Fibroblast of villous mesenchyme (primary cell): ENCODE measurements around the gene PINLYP. TPM values are rescaled to one million over a fixed set of nuclear protein-coding genes. Genes with fewer than 3 reads are reported as not detected.
A peak's percentile ranks its signal among the peaks of the same experiment; 100 is the strongest.

Experiments used
- DNase-seq: peaks from one replicate; pipeline ENCODE4 v3.0.0-alpha.2; 2010; ENCODE audit warnings: low read depth
- H3K4me3 ChIP-seq: 2 replicates; pipeline ENCODE4 v1.5.1; 2011; ENCODE audit warnings: low read depth, mild to moderate bottlenecking, low read length
- total RNA-seq: library from RNA; depleted of rRNA; stranded (reverse); fragments of >200 nt; gene quantifications from 2 replicates; pipeline ENCODE4 v1.2.3, GENCODE V29; 2012
- TF ChIP-seq, protein P1 (sequence below): IDR thresholded peaks from 2 replicates; pipeline ENCODE4 v1.5.1; 2012; ENCODE audit warnings: low read depth, mild to moderate bottlenecking, low read length; ENCODE audit not compliant: insufficient read depth

The PINLYP gene
- total RNA-seq, 1 donor: 3.5 TPM

DNA sequence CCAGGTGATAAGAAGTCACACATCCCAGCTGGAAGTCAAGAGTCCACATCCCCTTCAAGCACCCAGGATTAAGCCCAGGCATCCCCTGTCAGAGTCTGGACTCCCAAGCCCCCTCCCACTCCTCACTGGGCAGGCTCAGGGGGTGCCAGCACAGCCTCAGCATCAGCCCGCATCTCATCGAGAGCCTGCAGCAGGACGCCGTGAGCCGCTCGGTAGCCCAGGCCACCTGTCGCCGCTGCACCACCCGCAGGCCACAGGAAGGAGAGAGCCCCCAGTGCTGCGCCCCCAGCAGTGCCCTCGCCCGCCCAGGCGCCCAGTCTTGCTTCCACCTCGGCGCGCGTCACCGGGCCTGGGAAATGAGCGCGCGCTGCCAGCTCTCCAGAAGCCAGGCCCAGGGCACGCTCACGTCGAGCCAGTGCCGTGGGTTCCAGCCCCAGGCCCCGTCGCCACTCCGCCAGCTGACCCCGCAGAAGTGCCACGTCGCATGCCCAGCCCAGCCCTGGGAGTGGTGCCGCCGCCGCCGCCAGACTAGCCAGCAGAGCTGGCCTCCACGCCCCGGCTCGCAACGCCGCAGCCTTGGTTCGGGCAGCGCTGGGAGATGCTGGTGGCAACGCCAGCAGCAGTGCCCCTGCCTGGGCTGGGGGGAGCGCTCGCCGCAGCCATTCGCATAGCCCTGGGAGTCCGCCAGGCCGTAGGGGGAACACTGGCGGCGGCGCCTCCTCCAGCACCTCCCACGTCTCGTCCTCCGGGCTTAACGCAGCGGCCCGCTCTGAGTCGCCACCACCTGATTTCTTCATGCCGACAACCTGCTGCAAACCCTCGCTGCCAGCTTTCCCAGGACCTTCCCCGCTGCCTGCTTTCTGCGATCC lies 16.5 kb downstream of the PINLYP start:
- DNase-seq: no peak
- TF ChIP-seq, protein P1, sequence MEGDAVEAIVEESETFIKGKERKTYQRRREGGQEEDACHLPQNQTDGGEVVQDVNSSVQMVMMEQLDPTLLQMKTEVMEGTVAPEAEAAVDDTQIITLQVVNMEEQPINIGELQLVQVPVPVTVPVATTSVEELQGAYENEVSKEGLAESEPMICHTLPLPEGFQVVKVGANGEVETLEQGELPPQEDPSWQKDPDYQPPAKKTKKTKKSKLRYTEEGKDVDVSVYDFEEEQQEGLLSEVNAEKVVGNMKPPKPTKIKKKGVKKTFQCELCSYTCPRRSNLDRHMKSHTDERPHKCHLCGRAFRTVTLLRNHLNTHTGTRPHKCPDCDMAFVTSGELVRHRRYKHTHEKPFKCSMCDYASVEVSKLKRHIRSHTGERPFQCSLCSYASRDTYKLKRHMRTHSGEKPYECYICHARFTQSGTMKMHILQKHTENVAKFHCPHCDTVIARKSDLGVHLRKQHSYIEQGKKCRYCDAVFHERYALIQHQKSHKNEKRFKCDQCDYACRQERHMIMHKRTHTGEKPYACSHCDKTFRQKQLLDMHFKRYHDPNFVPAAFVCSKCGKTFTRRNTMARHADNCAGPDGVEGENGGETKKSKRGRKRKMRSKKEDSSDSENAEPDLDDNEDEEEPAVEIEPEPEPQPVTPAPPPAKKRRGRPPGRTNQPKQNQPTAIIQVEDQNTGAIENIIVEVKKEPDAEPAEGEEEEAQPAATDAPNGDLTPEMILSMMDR: no peak
- no peak overlapping the region for H3K4me3 ChIP-seq

DNA sequence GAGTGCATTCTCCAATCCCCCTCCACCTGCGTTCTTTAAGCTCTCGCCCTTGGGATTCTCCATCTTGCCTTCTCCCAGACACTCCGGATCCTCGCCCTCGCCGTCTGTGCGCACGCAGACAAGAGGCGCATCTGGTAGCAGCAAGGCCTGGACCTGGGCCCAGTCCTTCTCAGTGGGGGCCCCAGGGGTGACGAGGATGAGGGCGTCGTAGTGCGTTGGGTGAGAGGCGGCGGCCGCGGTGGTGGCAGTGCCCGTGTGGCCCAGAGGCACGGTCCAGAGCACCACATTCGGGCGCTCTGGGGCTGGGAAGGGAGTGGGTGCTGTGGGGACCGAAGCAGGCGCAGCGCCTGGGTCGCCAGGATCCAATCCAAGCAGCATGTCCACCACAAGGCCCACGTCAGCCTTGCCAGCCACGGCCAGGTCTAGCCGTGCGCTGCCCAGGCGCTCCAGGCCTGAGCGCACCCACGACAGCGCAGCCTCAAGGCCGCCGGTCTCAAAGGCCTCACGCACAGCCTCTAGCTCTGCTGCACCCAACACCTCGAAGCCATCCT lies 17.3 kb downstream of the PINLYP start:
- DNase-seq: no peak
- H3K4me3 ChIP-seq: no peak overlapping the region
- TF ChIP-seq, protein P1: no peak

DNA sequence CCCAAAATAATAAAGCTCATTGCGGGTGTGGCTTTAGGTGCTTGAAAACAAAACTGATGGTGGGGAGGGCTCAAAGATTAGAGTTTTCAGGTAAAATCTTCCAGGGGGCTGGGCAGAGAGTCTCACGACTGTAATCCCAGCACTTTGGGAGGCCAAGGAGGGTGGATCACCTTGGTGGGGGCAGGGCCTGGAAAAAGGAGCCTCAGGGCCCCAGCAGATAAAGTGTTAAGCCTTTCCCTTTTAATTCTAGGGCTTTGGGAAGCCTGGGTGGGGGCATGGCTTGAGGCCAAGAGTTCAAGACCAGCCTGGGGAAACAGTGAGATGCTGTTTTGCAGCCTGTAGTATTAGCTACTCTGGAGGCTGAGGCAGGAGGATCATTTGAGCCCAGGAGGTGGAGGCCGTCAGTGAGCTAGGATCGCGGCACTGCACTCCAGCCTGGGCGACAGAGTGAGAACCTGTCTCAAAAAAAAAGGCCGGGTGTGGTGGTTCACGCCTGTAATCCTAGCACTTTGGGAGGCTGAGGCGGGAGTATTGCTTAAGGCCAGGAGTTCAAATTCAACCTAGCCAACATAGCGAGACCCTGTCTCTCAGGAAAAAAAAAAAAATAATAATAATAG lies 18.6 kb downstream of the PINLYP start:
- DNase-seq: no peak
- peak overlapping the region; percentile 81 for H3K4me3 ChIP-seq
- TF ChIP-seq, protein P1: no peak

DNA sequence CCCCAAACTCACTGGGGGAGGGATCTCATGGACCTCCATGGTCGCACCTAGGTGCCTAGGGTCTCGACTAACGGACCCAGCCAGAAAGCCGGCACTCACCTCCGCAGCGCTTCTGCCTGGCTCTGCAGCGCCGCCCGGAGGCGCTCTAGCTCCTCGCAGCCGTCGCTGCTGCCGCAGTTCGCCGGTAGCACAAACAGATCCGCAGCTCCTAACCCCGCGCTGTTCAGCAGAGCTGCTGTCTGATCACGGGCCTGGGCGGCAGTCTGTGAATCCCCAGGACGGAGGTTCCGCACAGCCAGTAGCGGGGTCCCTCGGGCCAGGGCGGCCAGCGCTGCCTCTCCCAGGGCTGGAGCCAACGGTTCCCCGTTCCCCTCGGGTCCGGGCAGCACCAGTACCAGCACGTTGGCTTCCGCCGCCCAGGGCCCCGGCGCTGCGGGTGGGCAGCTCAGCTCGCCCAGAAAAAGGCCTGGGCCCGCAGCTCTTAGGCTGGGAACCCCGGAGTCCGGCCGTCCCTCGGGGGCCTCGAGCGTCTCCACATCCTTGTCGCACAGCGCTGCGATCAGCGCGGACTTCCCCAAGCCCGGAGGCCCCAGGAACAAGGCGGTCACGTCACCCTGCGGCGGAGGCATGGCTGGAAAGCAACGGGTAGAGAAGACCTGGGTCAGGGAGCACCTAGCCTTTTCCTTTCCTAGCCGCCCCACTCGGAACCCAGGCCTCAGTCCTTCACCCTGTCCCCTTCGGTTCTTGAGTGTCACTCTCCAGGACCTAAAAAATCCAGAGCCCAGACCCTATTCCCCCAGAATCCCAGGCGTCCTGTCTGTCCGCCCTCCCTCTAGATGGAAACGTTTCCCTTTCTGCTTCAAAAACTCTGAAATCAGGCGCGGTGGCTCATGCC lies 19.4 kb downstream of the PINLYP start:
- TF ChIP-seq, protein P1: peak; percentile 88
- DNase-seq: peak; percentile 71
- H3K4me3 ChIP-seq: peak overlapping the region; percentile 81

DNA sequence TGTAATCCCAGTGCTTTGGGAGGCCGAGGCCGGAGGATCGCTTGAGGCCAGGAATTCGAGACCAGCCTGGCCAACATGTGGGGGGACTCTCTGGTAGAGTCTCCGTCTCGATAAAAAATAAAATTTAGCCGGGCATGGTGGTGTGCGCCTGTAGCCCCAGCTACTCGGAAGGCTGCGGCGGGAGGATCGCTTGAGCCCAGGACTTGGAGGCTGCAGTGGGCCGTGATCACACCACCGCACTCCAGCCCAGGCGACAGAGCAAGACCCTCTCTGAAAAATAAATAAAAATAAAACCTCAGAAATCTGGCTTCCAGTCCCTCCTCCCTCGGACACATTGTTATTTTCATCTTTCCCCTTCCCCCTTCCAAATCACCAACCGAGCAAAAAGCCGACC lies 20.0 kb downstream of the PINLYP start:
- TF ChIP-seq, protein P1: no peak
- no peak for DNase-seq
- H3K4me3 ChIP-seq: peak overlapping the region; percentile 81
